ENCODE results near the gene EIF4E3.

DNA sequence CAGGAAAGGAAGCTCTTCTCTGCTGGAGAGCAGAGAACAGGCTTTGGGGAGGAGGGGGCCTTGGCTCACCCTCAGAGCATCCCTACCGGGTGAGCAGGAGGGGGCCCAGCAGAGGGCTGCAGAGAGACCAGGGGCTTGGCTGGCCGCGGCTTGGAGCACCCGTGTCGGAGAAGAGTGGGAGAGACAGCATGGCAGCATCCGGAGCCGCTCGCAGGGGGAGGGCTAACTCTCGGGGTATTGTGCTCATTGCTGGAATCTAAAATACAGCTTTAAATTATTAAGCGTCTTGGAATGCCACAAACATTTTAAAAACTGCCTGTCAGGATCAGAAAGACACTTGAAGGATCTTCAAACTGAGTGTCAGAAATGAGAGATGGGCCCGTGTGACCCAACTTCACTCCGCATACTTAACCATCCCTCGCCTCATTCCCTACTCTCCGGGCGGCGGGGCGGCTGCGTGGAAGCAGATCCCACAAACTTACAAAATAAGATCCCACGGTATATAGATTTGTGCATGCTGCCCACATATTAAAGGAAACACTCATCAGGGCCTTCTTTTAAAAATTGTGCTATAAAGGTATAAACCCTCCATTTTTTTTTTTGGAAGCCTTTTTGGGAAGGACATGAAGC, 53.9 kb downstream of the EIF4E3 start:
- TF ChIP-seq POLR2A (IDR thresholded peaks at IDR 0.05) = no peak
- no peak for TF ChIP-seq EP300 (IDR thresholded peaks at IDR 0.05)

Data from upper lobe of left lung (tissue), 4 donors.